Liver (tissue), 3 donors: ENCODE data around the gene TFF1.

Source experiments
- CTCF ChIP-seq: fragments of 150-350 bp; IDR thresholded peaks from 2 replicates; pipeline ENCODE4 v1.5.1; 2017; ENCODE audit warnings: improper control_type of control experiment, low read depth, low read length; ENCODE audit not compliant: missing input control
- EGR1 ChIP-seq, 2 donors: IDR thresholded peaks; 2 replicates each; pipeline ENCODE4 v1.6.1; 2016 to 2018; ENCODE audit warnings: antibody characterized with exemption in 2 of 2, low read depth in 2 of 2
- donor health status: healthy.
- donor health status: healthy.

- TF ChIP-seq CTCF (no peak), EGR1 (IDR thresholded peaks at IDR 0.05; ENCODE audit: low read depth in 2 of 2) (no peak)
Observed at GRCh38 chr21:42343101-42343500, 23.2 kb downstream of the TFF1 start.
